A673 (cell line): ENCODE results near the gene FXYD2.

Experiments used
- EZH2 ChIP-seq: fragments of 200-600 bp; sonication (generic); IDR thresholded peaks from 2 replicates; pipeline ENCODE4 v1.6.1; 2017; ENCODE audit warnings: borderline replicate concordance, low read depth, mild to moderate bottlenecking, mixed read lengths, antibody characterized with exemption, low read length; ENCODE audit not compliant: poor library complexity, severe bottlenecking
- TF ChIP-seq, protein P1 (sequence below): fragments of 300-800, 200-600 bp; sonication (generic); conservative IDR thresholded peaks from 2 replicates; pipeline ENCODE4 v1.5.1; 2017; ENCODE audit warnings: low read depth, mild to moderate bottlenecking, antibody characterized with exemption, low read length, moderate library complexity, mixed read lengths

DNA sequence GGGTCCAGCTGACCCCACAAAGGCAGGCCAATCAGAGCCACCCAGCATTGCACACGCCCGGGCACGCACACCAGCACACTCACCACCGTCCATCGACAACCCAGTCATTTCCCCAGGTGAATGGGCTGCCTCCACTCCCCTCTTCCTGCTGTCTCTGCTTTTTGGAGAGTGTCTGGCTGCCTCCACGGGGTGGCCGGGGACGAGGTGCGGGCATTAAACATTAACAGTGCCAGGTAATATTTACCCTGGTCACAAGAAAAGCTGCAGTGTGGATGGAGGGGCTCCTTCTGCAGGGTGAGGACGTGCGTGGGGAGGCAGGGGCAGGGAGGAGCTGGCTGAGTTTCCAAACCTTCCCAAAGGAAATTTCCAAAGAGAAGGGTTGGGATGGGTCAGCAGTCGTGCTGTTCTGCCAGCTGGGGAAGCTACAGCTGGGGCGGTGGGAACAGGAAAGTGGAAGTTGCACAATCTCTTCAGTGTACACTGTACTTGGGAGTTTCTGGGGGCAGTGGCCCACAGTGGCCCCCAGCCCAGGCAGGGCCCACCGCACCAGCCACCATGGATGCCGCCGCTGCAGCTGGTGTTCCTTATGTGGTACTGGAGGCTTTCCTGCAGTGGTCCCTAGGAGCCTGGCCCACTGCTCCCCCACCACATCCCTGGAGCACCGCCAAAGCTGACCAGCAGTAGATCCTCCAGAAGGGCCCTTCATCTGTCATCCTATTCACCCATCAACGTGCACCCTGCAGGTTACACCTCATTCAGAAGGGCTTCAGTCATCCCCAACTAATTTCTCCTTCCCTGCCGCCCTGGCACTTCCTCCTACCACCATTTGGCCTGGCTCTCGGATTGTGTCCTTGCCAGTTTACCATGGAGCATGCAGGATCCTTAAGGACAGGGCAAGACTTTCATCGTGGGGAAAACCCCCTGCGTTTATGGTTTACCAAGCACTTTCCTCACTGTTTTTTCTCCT lies at the start of gene FXYD2:
- TF ChIP-seq, protein P1, sequence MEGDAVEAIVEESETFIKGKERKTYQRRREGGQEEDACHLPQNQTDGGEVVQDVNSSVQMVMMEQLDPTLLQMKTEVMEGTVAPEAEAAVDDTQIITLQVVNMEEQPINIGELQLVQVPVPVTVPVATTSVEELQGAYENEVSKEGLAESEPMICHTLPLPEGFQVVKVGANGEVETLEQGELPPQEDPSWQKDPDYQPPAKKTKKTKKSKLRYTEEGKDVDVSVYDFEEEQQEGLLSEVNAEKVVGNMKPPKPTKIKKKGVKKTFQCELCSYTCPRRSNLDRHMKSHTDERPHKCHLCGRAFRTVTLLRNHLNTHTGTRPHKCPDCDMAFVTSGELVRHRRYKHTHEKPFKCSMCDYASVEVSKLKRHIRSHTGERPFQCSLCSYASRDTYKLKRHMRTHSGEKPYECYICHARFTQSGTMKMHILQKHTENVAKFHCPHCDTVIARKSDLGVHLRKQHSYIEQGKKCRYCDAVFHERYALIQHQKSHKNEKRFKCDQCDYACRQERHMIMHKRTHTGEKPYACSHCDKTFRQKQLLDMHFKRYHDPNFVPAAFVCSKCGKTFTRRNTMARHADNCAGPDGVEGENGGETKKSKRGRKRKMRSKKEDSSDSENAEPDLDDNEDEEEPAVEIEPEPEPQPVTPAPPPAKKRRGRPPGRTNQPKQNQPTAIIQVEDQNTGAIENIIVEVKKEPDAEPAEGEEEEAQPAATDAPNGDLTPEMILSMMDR = no peak
- TF ChIP-seq EZH2 = no peak
